NB4 (cell line): Measurements from ENCODE around the gene ADD1.

ENCODE experiments used
- CTCF ChIP-seq: IDR thresholded peaks from one replicate; pipeline ENCODE4 v1.5.1; 2012; ENCODE audit warnings: low read depth, low read length
- POLR2A ChIP-seq: IDR thresholded peaks from 2 replicates; pipeline ENCODE4 v1.6.1; 2011; ENCODE audit warnings: mild to moderate bottlenecking; ENCODE audit not compliant: insufficient read length; ENCODE audit errors: extremely low read depth

DNA sequence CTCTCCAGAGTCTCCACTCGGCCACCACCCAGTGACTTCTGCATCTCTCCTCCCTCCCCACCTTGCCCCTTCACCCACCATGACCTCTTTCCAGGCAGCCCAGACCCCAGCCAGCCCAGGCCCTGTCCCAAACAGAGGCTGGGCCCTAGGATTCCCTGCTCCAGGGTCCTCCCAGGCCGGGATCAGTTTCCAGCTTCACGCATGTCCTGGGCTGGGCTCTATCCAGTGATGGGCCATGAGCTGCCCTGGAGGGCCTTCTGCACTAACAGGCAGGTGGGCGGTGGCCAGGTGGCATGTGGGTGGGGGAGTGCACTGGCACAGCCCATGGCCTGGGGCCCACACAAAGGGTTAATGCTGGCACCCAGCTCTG is 20.4 kb upstream of the ADD1 start:
- TF ChIP-seq POLR2A (no peak), CTCF (no peak)
